HFF-Myc (cell line): ENCODE results near the gene GRK6.

Source experiments
- DNase-seq: peaks from one replicate; pipeline ENCODE4 v3.0.0-alpha.2; 2011; ENCODE audit warnings: low read depth; ENCODE audit errors: extremely low read depth
- H3K4me3 ChIP-seq: replicated peaks from 2 replicates; pipeline ENCODE4 v1.5.1; 2011; ENCODE audit warnings: low read depth, mild to moderate bottlenecking, control low read depth, low read length
- TF ChIP-seq, protein P1 (sequence below): IDR thresholded peaks from 2 replicates; pipeline ENCODE4 v1.5.1; 2012; ENCODE audit warnings: mild to moderate bottlenecking, low read depth, low read length, control low read depth; ENCODE audit errors: missing control alignments

Gene GRK6

DNA sequence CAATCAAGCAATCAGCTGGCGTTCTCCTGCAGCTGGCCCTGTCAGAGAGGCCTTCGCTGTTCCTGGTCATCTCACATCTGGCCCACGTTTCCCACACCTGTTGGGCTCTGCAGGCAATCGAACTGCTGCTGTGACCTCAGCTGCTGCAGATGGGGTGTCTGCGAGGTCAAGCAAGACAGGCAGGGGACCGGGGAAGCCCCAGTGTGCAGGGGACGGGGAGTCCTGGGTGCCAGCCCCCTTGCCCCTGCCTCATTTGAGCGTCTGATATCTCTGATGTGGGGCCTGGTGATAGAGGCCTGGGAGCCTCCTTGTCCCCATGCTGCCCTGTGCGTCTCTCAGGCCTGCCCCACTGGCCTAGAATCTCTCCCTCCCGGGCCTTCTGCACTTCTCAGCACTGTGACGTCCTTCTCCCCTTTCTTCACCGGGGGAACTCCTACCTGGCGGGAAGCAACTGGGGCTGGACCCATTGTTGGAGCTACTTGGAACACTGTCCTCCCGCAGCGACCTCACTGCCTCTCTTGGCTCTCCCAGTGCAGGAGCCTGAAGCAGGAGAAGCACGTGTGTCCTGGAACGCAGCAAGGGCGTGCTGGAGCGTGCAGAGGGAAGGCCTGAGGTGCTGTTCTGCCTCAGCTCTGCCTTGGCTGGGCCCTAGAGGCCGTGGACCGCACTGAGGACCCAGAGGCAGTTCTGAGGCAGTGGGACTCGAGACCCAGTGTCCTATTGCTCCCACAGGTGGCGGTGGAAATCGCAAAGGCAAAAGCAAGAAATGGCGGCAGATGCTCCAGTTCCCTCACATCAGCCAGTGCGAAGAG is 3.9 kb downstream of the GRK6 start:
- no peak for DNase-seq
- no peak overlapping the region for H3K4me3 ChIP-seq
- TF ChIP-seq, protein P1, sequence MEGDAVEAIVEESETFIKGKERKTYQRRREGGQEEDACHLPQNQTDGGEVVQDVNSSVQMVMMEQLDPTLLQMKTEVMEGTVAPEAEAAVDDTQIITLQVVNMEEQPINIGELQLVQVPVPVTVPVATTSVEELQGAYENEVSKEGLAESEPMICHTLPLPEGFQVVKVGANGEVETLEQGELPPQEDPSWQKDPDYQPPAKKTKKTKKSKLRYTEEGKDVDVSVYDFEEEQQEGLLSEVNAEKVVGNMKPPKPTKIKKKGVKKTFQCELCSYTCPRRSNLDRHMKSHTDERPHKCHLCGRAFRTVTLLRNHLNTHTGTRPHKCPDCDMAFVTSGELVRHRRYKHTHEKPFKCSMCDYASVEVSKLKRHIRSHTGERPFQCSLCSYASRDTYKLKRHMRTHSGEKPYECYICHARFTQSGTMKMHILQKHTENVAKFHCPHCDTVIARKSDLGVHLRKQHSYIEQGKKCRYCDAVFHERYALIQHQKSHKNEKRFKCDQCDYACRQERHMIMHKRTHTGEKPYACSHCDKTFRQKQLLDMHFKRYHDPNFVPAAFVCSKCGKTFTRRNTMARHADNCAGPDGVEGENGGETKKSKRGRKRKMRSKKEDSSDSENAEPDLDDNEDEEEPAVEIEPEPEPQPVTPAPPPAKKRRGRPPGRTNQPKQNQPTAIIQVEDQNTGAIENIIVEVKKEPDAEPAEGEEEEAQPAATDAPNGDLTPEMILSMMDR, result no peak

DNA sequence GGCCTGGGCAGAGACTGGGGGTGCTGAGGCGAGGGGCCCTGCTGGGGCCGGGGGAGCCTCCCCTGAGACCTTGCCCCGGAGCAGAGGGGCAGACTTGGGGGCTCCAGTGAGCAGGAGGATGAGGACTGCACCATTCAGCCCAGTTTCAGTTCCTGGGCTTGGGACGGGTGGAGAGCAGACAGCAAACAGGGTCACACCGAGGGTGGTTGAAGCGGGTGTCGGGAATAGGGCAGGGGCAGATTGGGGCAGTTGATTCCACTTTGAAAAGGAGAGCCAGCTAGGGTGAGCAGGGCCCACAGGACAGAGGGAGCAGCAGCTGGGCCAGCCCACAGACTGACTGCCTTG is 4.5 kb downstream of the GRK6 start:
- TF ChIP-seq, protein P1, result no peak
- H3K4me3 ChIP-seq, result no peak overlapping the region
- no peak for DNase-seq

DNA sequence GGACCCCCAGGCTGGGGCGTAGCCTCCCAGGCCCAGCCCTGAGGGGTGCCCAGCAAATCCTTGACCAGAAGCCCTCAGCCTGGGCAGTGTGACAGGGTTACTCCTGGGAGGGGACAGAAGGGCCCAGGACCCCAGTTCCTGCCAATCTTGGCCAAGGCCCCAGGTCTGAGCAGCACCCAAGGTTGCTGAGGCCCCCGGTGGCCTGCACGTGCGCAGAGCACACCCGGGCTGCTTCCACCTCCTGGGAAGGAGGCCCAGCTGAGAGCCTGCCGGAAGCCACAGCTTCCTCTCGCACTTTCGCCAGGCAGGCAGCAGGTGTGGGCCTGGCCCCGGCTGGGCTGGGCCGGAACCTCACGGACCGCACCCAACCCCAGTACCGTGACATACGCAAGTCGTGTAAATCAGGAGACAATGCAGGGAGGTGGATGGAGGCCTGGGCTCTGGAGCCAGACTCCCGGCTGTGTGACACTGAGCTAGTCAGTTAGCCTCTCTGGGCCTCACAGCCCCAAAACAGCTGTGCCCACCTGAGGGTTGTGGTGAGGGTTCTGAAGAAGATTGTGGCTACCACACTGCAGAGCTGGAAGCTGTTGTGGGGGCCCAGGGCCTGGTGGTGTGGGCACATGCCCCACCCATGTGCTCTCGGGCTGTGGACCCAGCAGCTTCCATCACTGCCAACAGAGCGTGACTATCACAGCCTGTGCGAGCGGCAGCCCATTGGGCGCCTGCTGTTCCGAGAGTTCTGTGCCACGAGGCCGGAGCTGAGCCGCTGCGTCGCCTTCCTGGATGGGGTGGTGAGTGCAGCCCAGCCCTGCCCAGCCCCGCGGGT is 5.1 kb downstream of the GRK6 start:
- DNase-seq, result no peak
- no peak overlapping the region for H3K4me3 ChIP-seq

DNA sequence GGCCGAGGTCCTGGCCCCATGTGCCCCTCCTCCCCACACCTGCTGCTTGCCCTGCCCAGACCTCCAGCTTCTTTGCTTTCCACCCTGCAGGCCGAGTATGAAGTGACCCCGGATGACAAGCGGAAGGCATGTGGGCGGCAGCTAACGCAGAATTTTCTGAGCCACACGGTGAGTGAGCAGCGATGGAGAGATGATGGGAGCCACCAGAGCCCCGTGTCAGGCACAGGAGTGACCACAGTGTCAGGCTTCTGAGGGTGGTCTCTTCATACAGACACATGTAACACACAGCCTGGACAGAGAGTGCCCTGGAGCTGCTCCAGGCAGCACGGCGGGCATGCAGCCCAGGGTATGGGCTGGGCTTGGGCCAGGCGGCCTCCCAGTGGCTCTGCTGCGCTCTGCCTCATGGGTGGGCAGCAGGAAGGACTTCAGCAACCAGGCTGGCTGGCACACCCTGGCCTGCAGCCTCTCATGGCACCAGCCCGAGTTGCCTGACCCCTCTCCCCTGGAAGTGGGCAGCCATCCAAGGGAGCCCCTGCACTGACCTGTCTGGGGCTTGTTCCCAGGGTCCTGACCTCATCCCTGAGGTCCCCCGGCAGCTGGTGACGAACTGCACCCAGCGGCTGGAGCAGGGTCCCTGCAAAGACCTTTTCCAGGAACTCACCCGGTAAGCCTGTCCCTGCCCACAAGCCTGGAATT is 5.8 kb downstream of the GRK6 start:
- TF ChIP-seq, protein P1, result no peak
- DNase-seq, result no peak
- no peak overlapping the region for H3K4me3 ChIP-seq

More for the DNA sequence above, 5.1 kb downstream of the GRK6 start:
- TF ChIP-seq, protein P1, result no peak

DNA sequence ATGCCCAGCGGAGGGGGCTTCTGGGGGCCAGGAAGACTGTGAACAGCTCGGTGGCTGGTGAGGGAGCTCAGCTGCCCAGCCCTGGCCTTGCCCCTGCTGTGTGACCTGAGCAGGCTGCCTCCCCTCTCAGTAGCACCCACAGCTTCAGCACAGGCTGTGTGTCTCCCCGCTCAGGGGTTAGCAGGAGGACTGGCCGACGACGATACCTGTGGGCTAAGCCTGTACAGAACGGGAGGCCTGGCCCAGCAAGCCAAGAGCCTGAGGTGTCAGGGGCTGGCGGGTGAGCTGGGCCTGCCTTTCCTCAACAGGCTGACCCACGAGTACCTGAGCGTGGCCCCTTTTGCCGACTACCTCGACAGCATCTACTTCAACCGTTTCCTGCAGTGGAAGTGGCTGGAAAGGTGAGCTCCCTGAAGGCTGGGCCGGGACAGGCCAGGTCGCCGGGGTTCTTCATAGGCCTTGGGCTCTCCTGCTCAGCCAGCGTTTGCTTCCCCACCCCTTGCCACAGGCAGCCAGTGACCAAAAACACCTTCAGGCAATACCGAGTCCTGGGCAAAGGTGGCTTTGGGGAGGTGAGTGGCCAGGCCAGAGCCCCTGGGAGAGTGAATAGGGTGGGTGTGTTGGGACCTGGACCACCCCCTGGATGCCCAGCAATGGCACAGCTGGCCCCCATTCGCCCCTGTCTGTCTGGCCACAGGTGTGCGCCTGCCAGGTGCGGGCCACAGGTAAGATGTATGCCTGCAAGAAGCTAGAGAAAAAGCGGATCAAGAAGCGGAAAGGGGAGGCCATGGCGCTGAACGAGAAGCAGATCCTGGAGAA is 6.6 kb downstream of the GRK6 start:
- no peak overlapping the region for H3K4me3 ChIP-seq
- TF ChIP-seq, protein P1, result no peak
- DNase-seq, result no peak

DNA sequence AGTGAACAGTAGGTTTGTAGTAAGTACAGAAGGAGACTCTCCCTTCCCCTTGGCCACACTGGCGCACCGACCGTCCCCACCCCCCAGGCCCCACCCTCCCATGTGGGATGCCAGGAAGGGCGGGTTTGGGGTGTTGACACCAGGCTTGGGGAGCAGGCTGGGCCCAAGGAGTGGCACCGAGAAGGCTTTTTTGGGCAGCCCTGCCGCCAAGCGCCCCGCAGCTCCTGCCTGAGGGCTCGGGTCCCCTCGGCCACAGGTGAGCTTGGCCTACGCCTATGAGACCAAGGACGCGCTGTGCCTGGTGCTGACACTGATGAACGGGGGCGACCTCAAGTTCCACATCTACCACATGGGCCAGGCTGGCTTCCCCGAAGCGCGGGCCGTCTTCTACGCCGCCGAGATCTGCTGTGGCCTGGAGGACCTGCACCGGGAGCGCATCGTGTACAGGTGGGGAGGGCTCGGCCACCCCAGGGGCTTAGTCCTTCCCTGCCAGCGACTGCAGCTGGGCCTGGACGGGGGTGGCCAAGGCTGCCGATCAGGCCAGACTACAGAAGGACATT is 7.3 kb downstream of the GRK6 start:
- no peak for DNase-seq
- H3K4me3 ChIP-seq, result no peak overlapping the region
- TF ChIP-seq, protein P1, result no peak
